Ishikawa (cell line): ENCODE data around the gene CCDC18.

Experiments used
- CEBPB ChIP-seq: IDR thresholded peaks from 2 replicates; pipeline ENCODE4 v1.6.1; 2012
- CREB1 ChIP-seq: IDR thresholded peaks from 2 replicates; pipeline ENCODE4 v1.6.1; 2012; ENCODE audit warnings: low read depth
- EGR1 ChIP-seq: IDR thresholded peaks from 2 replicates; pipeline ENCODE4 v1.6.1; 2012
- EP300 ChIP-seq: IDR thresholded peaks from 2 replicates; pipeline ENCODE4 v1.6.1; 2012; ENCODE audit warnings: borderline replicate concordance
- FOXM1 ChIP-seq: IDR thresholded peaks from 2 replicates; pipeline ENCODE4 v1.6.1; 2012; ENCODE audit warnings: low read depth, borderline replicate concordance
- NFIC ChIP-seq: IDR thresholded peaks from 2 replicates; pipeline ENCODE4 v1.6.1; 2012
- RAD21 ChIP-seq: IDR thresholded peaks from 2 replicates; pipeline ENCODE4 v1.6.1; 2012; ENCODE audit warnings: low read depth
- TAF1 ChIP-seq: IDR thresholded peaks from 2 replicates; pipeline ENCODE4 v1.6.1; 2012; ENCODE audit warnings: low read depth, mild to moderate bottlenecking
- TCF12 ChIP-seq: IDR thresholded peaks from 2 replicates; pipeline ENCODE4 v1.6.1; 2012; ENCODE audit warnings: low read depth
- TEAD4 ChIP-seq: IDR thresholded peaks from 2 replicates; pipeline ENCODE4 v1.6.1; 2012
- YY1 ChIP-seq: IDR thresholded peaks from 2 replicates; pipeline ENCODE4 v1.6.1; 2012; ENCODE audit warnings: low read depth
- ZBTB7A ChIP-seq: IDR thresholded peaks from 2 replicates; pipeline ENCODE4 v1.6.1; 2012; ENCODE audit warnings: low read depth
- TF ChIP-seq, protein P1 (sequence below): IDR thresholded peaks from 2 replicates; pipeline ENCODE4 v1.6.1; 2012
- TF ChIP-seq, protein P2 (sequence below): IDR thresholded peaks from 2 replicates; pipeline ENCODE4 v1.6.1; 2012
- TF ChIP-seq, protein P3 (sequence below): IDR thresholded peaks from 2 replicates; pipeline ENCODE4 v1.6.1; 2012; ENCODE audit warnings: low read depth, mild to moderate bottlenecking

CCDC18 gene

DNA sequence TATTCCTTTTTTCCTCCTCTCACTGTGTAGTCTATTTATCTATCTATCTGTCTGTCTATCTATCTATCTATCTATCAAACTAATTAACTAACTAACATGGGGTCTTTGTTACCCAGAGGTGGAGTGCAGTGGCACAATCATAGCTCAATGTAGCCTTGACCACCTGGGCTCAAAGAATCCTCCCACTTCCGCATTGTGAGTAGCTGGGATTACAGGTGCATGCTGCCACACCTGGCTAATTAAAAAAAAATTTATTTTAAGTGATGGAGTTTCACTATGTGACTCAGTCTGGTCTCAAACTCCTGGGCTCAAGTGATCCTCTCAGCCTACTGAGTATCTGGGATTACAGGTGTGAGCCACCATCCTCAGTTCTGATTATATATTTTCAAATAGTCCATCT is 71.4 kb downstream of the CCDC18 start:
- no peak for TF ChIP-seq TAF1
- TF ChIP-seq ZBTB7A, result no peak

DNA sequence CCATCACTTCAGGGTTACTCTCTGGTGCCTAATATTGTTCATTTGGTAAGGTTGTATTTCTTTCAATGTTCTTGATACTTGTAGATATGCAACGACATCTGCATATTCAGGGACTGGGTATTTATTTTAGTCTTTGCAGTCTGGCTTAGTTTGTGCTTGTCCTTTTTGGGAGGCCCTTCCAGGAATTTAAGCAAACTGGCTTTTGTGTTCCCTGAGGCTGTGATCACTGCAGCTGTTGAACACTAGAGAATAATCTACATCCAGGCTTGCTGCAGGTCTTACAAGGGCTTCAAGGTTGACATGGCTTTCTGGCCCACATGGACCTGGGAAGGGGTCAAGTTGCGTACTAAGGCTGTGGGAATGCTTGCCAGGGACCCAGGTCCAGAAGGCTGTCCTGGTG is 72.1 kb downstream of the CCDC18 start:
- TF ChIP-seq, protein P1, sequence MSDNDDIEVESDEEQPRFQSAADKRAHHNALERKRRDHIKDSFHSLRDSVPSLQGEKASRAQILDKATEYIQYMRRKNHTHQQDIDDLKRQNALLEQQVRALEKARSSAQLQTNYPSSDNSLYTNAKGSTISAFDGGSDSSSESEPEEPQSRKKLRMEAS, result no peak
- TF ChIP-seq TEAD4, result no peak
- TF ChIP-seq, protein P2, sequence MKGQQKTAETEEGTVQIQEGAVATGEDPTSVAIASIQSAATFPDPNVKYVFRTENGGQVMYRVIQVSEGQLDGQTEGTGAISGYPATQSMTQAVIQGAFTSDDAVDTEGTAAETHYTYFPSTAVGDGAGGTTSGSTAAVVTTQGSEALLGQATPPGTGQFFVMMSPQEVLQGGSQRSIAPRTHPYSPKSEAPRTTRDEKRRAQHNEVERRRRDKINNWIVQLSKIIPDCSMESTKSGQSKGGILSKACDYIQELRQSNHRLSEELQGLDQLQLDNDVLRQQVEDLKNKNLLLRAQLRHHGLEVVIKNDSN, result no peak
- no peak for TF ChIP-seq TAF1
- TF ChIP-seq CREB1, result no peak
- no peak for TF ChIP-seq YY1
- no peak for TF ChIP-seq FOXM1
- no peak for TF ChIP-seq ZBTB7A
- no peak for TF ChIP-seq EGR1

DNA sequence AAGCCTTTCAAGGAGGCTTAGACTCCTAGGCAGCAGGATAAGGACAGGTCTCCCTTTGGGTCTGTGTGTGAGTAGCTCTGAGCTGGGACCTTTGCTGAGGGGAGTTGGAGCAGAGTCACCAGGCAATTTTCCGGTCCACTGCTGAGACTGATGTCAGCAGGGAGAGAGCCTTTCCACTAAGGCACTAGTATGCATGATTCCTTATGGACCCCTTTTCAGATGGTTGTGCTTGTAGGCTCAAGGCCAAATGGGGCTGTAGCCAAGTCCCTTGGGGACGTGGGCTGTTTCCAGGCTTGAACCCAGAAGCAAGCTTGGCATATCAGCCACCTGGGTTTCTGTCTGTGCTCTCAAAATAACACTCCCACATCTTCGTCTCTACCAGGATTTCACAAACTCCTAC is 73.0 kb downstream of the CCDC18 start:
- no peak for TF ChIP-seq FOXM1
- TF ChIP-seq CEBPB, result no peak
- TF ChIP-seq TCF12, result no peak
- TF ChIP-seq, protein P1, result no peak
- no peak for TF ChIP-seq CREB1
- no peak for TF ChIP-seq RAD21
- TF ChIP-seq NFIC, result no peak
- no peak for TF ChIP-seq EP300
- TF ChIP-seq, protein P3, sequence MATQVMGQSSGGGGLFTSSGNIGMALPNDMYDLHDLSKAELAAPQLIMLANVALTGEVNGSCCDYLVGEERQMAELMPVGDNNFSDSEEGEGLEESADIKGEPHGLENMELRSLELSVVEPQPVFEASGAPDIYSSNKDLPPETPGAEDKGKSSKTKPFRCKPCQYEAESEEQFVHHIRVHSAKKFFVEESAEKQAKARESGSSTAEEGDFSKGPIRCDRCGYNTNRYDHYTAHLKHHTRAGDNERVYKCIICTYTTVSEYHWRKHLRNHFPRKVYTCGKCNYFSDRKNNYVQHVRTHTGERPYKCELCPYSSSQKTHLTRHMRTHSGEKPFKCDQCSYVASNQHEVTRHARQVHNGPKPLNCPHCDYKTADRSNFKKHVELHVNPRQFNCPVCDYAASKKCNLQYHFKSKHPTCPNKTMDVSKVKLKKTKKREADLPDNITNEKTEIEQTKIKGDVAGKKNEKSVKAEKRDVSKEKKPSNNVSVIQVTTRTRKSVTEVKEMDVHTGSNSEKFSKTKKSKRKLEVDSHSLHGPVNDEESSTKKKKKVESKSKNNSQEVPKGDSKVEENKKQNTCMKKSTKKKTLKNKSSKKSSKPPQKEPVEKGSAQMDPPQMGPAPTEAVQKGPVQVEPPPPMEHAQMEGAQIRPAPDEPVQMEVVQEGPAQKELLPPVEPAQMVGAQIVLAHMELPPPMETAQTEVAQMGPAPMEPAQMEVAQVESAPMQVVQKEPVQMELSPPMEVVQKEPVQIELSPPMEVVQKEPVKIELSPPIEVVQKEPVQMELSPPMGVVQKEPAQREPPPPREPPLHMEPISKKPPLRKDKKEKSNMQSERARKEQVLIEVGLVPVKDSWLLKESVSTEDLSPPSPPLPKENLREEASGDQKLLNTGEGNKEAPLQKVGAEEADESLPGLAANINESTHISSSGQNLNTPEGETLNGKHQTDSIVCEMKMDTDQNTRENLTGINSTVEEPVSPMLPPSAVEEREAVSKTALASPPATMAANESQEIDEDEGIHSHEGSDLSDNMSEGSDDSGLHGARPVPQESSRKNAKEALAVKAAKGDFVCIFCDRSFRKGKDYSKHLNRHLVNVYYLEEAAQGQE, result no peak
- no peak for TF ChIP-seq ZBTB7A
- TF ChIP-seq EGR1, result no peak
- TF ChIP-seq, protein P2, result no peak
- TF ChIP-seq TEAD4, result no peak
- no peak for TF ChIP-seq TAF1
- no peak for TF ChIP-seq YY1

DNA sequence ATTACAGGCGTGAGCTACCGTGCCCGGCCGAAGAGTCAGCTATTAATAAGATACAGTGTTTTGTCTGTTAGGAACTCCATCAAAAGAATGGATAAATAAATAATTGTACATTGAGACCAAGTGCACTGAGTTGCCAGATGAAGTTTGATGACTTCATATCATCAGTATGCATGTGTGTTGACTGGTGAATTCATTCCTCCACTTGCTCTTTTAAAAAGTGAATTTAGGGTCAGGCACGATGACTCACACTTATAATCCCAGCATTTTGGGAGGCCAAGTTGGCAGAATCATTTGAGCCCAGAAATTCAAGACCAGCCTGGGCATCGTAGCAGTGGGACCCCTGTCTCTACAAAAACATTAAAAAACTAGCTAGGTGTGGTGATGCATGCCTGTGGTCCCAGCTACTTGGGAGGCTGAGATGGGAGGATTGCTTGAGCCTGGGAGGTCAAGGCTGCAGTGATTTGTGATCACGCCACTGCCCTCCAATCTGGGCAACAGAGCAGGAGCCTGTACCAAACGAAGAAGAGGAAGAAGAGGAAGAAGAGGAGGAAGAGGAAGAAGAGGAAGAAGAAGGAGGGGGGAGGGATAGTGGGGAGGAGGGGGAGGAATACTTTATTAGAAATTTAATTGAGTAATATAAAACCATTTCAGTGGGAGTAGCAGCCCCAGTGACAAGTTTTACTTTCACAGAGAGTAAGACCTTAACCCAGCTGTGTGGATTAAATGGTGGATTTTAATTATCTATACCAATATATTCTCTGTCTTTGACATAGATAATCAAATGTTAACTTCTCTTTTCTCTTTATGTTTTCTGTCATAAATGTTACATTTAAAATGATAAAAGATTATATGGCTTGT is 74.9 kb downstream of the CCDC18 start:
- no peak for TF ChIP-seq TAF1
- no peak for TF ChIP-seq EP300
- no peak for TF ChIP-seq TEAD4

DNA sequence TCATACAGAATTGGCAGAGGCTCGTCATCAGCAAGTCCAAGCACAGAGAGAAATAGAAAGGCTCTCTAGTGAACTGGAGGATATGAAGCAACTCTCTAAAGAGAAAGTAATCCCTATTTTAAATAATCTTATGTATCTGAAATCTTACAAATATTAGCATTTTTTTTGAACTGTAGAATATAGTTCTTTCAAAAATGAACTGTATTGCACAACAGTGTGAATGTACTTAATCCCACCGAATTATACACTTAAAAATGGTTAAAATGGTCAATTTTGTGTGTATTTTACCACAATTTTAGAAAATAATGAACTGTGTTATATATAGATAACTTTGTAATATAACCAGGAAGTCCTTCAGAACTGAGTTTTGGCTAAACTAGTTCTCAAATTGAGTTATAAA is 75.9 kb downstream of the CCDC18 start:
- TF ChIP-seq YY1, result no peak
- no peak for TF ChIP-seq RAD21
- TF ChIP-seq CEBPB, result no peak
- TF ChIP-seq NFIC, result no peak
- TF ChIP-seq CREB1, result no peak
- TF ChIP-seq TAF1, result no peak
- no peak for TF ChIP-seq FOXM1
- TF ChIP-seq, protein P2, result no peak
- TF ChIP-seq EGR1, result no peak
- TF ChIP-seq TCF12, result no peak
- no peak for TF ChIP-seq EP300
- no peak for TF ChIP-seq ZBTB7A
- TF ChIP-seq, protein P1, result no peak
- TF ChIP-seq, protein P3, result no peak
- no peak for TF ChIP-seq TEAD4
